GM23248 (cell line): ENCODE results near the gene CYSLTR1.

ENCODE experiments used
- EZH2 ChIP-seq: fragments of 200-600 bp; sonication (generic); IDR thresholded peaks from 2 replicates; pipeline ENCODE4 v1.6.1; 2018; ENCODE audit warnings: antibody characterized with exemption, mild to moderate bottlenecking; ENCODE audit not compliant: insufficient read depth, poor library complexity, severe bottlenecking
- EZH2phosphoT487 ChIP-seq: fragments of 200-600 bp; sonication (generic); IDR thresholded peaks from 2 replicates; pipeline ENCODE4 v1.6.1; 2018; ENCODE audit warnings: antibody characterized with exemption, moderate library complexity, mild to moderate bottlenecking, low read depth; ENCODE audit not compliant: insufficient read depth

- TF ChIP-seq EZH2: no peak
- no peak for TF ChIP-seq EZH2phosphoT487
These were observed 19.7 kb downstream of the CYSLTR1 start for GRCh38 chrX:78307665-78308064.
